Measurements from ENCODE around the gene TMEM121.

GRCh38 chr14:105480199-105480746 is 46.1 kb upstream of the TMEM121 start:
- TF ChIP-seq NR2F2 (IDR thresholded peaks at IDR 0.05) (no peak), RAD21 (IDR thresholded peaks at IDR 0.05) (no peak), FOXA1 (IDR thresholded peaks at IDR 0.05) (no peak), RXRA (IDR thresholded peaks at IDR 0.05) (no peak), ZBTB33 (IDR thresholded peaks at IDR 0.05) (no peak), JUND (IDR thresholded peaks at IDR 0.05) (no peak)
- TF ChIP-seq, protein P1, sequence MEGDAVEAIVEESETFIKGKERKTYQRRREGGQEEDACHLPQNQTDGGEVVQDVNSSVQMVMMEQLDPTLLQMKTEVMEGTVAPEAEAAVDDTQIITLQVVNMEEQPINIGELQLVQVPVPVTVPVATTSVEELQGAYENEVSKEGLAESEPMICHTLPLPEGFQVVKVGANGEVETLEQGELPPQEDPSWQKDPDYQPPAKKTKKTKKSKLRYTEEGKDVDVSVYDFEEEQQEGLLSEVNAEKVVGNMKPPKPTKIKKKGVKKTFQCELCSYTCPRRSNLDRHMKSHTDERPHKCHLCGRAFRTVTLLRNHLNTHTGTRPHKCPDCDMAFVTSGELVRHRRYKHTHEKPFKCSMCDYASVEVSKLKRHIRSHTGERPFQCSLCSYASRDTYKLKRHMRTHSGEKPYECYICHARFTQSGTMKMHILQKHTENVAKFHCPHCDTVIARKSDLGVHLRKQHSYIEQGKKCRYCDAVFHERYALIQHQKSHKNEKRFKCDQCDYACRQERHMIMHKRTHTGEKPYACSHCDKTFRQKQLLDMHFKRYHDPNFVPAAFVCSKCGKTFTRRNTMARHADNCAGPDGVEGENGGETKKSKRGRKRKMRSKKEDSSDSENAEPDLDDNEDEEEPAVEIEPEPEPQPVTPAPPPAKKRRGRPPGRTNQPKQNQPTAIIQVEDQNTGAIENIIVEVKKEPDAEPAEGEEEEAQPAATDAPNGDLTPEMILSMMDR (IDR thresholded peaks at IDR 0.05; ENCODE audit: low read depth, low read length, missing input control) = no peak
